Kidney (tissue), 14 donors: ENCODE results near the gene OSM. TPM values are rescaled to one million over a fixed set of nuclear protein-coding genes. Genes with fewer than 3 reads are reported as not detected.

Experiments
- DNase-seq, 5 donors: peaks; one replicate each; pipeline ENCODE4 v3.0.0-alpha.2; 2013 to 2020
- FAIRE-seq: peaks from 2 replicates; lab custom pipeline; 2012; peaks lifted over from hg19 to GRCh38; lab: Jason Lieb, UNC
- H3K27ac ChIP-seq, 2 donors: one replicate each; pipeline ENCODE4 v1.7.0; 2013; ENCODE audit warnings: low read depth in 2 of 2, low read length in 2 of 2, inconsistent platforms in 1 of 2
- H3K27me3 ChIP-seq: one replicate; pipeline ENCODE4 v1.7.1; 2013; ENCODE audit warnings: low read length, inconsistent platforms; ENCODE audit not compliant: control insufficient read depth, insufficient read depth
- H3K36me3 ChIP-seq, 3 donors: one replicate each; pipeline versions ENCODE4 v1.7.0 to v1.7.1; 2013; ENCODE audit warnings: low read length in 3 of 3, control low read depth in 1 of 3, inconsistent platforms in 1 of 3; ENCODE audit not compliant: insufficient read depth in 3 of 3, control insufficient read depth in 2 of 3
- H3K4me1 ChIP-seq, 3 donors: one replicate each; pipeline versions ENCODE4 v1.7.0 to v1.7.1; 2013; ENCODE audit warnings: low read length in 3 of 3, inconsistent platforms in 1 of 3, low read depth in 1 of 3; ENCODE audit not compliant: control insufficient read depth in 2 of 3, insufficient read depth in 2 of 3
- H3K4me3 ChIP-seq, 3 donors: one replicate each; pipeline versions ENCODE4 v1.7.0 to v1.8.1; 2013; ENCODE audit warnings: low read length in 3 of 3, control low read depth in 1 of 3, inconsistent platforms in 1 of 3
- H3K9ac ChIP-seq, 3 donors: one replicate each; pipeline versions ENCODE4 v1.7.0 to v1.7.1; 2013; ENCODE audit warnings: low read length in 3 of 3, control low read depth in 1 of 3, inconsistent platforms in 1 of 3
- H3K9me3 ChIP-seq, 3 donors: one replicate each; pipeline versions ENCODE4 v1.7.0 to v1.7.1; 2013; ENCODE audit warnings: low read length in 3 of 3, control low read depth in 1 of 3, inconsistent platforms in 1 of 3; ENCODE audit not compliant: control insufficient read depth in 2 of 3, insufficient read depth in 1 of 3
- CTCF ChIP-seq: IDR thresholded peaks from 3 replicates; pipeline ENCODE4 v1.5.1; 2012; ENCODE audit warnings: mild to moderate bottlenecking, moderate library complexity, borderline replicate concordance; ENCODE audit not compliant: insufficient read depth; ENCODE audit errors: extremely low read depth
- intact Hi-C: fragments of 100-400 bp; cut with DNase I; formaldehyde crosslinking; loops from one replicate; pipeline ENCODE4 v1.11.1; 2022
- polyA plus RNA-seq: library from polyadenylated mRNA; stranded (reverse); fragments of 350-450 nt; fragmentation: Illumina TruSeq; extraction: RNeasy Lipid Tissue Mini Kit (QIAGEN cat#74804); gene quantifications from one replicate; pipeline ENCODE4 v1.2.3, GENCODE V29; 2014; ENCODE audit warnings: low read depth, low replicate concordance; ENCODE audit not compliant: insufficient read depth
- total RNA-seq: library from RNA; stranded (reverse); fragmentation: NEBNext Ultra II Directional; extraction: Animal tissue kit (Norgen Biotek cat#: 25700); gene quantifications from one replicate; pipeline ENCODE4 v1.2.1, GENCODE V29; 2021
- donor health status: control.
- donor health status: control.
- donor health status: control.
- donor health status: control.
- donor health status: control.
- donor health status: DM: yes; HTN: yes; CAD: no.
- donor health status: Normal renal cell carcinoma (clear cell type).

OSM gene
- total and polyA plus RNA-seq, 2 donors from 2014 or later: 0.56 to 1.2 TPM

- Histone ChIP-seq H3K27ac (no peak overlapping the region), H3K27me3 (no peaks in the 10 kb centered on the region), H3K4me3 (no peak overlapping the region), H3K36me3 (peaks cover 0 to 15% (median 3%) of the 10 kb centered on the region in 3 donors), H3K4me1 (peaks cover 0 to 13% (median 12%) of the 10 kb centered on the region in 3 donors), H3K9me3 (no peaks in the 10 kb centered on the region), H3K9ac (no peak overlapping the region)
- FAIRE-seq: no peak
- intact Hi-C loops: no loop called here
- no peak for DNase-seq
- TF ChIP-seq CTCF: no peak
Observed at GRCh38 chr22:30284172-30284571, 17.5 kb upstream of the OSM start.

GRCh38 chr22:30283342-30283741 lies 16.7 kb upstream of the OSM start:
- DNase-seq: no peak
- Histone ChIP-seq H3K4me1 (peaks cover 0 to 15% (median 12%) of the 10 kb centered on the region in 3 donors), H3K36me3 (peaks cover 0 to 15% (median 3%) of the 10 kb centered on the region in 3 donors), H3K27me3 (no peaks in the 10 kb centered on the region), H3K9me3 (no peaks in the 10 kb centered on the region), H3K4me3 (no peak overlapping the region), H3K27ac (no peak overlapping the region), H3K9ac (no peak overlapping the region)
- FAIRE-seq: no peak
- TF ChIP-seq CTCF: no peak
- intact Hi-C loops: no loop called here

- peaks cover 0 to 15% (median 3%) of the 10 kb centered on the region in 3 donors for H3K36me3 ChIP-seq
- H3K4me3 ChIP-seq: no peak overlapping the region
- H3K9ac ChIP-seq: no peak overlapping the region
- peaks cover 0 to 15% (median 5%) of the 10 kb centered on the region in 3 donors for H3K4me1 ChIP-seq
- no peak overlapping the region for H3K27ac ChIP-seq
- intact Hi-C loops: no loop called here
- no peaks in the 10 kb centered on the region for H3K27me3 ChIP-seq
- no peaks in the 10 kb centered on the region for H3K9me3 ChIP-seq
- FAIRE-seq (no peak), DNase-seq (no peak)
- TF ChIP-seq CTCF: no peak
Observed at GRCh38 chr22:30282616-30283046, 16.0 kb upstream of the OSM start.

GRCh38 chr22:30280505-30280904 lies 13.9 kb upstream of the OSM start:
- no peak for TF ChIP-seq CTCF
- H3K4me1 ChIP-seq: peaks cover 0 to 10% (median 0%) of the 10 kb centered on the region in 3 donors
- peaks cover 0 to 10% (median 3%) of the 10 kb centered on the region in 3 donors for H3K36me3 ChIP-seq
- intact Hi-C loops: no loop called here
- no peak overlapping the region for H3K27ac ChIP-seq
- no peak overlapping the region for H3K4me3 ChIP-seq
- H3K9me3 ChIP-seq: no peaks in the 10 kb centered on the region
- no peaks in the 10 kb centered on the region for H3K27me3 ChIP-seq
- FAIRE-seq (no peak), DNase-seq (no peak)
- H3K9ac ChIP-seq: no peak overlapping the region
